K562 (cell line): Measurements from ENCODE around the gene TRMT44. TPM values are rescaled to one million over a fixed set of nuclear protein-coding genes. Genes with fewer than 3 reads are reported as not detected.

Experiments used
- ATAC-seq: fragments of 200-7000 bp; cut with Tn5 transposase; 3 replicates; pipeline ENCODE4 v1.9.1; 2020; ENCODE audit warnings: moderate library complexity
- BruUV-seq: library from RNA; stranded (reverse); fragments of 400-500 nt; replicated peaks from 2 replicates; lab custom pipeline; 2021; lab: Mats Ljungman, UMichigan
- CTCF ChIA-PET: fragments of 300-600 bp; formaldehyde crosslinking; extraction: SDS; loops from one replicate; lab custom pipeline; 2021; ENCODE audit warnings: low intra/inter-chr PET ratio; lab: Yijun Ruan, JAX
- POLR2A ChIA-PET: fragments of 300-600, 350-650 bp; sonication (Branson Sonifier 250); formaldehyde crosslinking; extraction: SDS; loops from one replicate; lab custom pipeline; 2021; ENCODE audit warnings: antibody characterized with exemption, inconsistent platforms; lab: Yijun Ruan, JAX
- DNase-seq, 4 experiments: peaks; one replicate each; pipeline versions ENCODE4 v3.0.0 to v3.0.0-alpha.2; 2011 to 2018; ENCODE audit warnings: low spot score in 3 of 4, mixed read lengths in 3 of 4; ENCODE audit errors: extremely low read depth in 1 of 4
- FAIRE-seq: peaks from 2 replicates; lab custom pipeline; 2011; peaks lifted over from hg19 to GRCh38; lab: Jason Lieb, UNC
- H2AFZ ChIP-seq: 2 replicates; pipeline ENCODE4 v1.6.0; 2011; ENCODE audit warnings: low read depth, low read length, control low read depth, inconsistent platforms
- H3K27ac ChIP-seq: fragments of 200-600 bp; 3 replicates; pipeline ENCODE4 v1.8.0; 2011; ENCODE audit warnings: low read depth, mild to moderate bottlenecking, control low read depth, inconsistent platforms, low read length, moderate library complexity, mixed read lengths; ENCODE audit errors: extremely low read depth
- H3K27me3 ChIP-seq, 2 experiments: fragments of 300-600 bp in 1 of 2; 2 replicates in 1 of 2; 3 replicates in 1 of 2; pipeline versions ENCODE4 v1.6.0 to v1.8.0; 2011; ENCODE audit warnings: inconsistent platforms in 2 of 2, low read length in 2 of 2, mild to moderate bottlenecking in 1 of 2, mixed read lengths in 1 of 2, moderate library complexity in 1 of 2; ENCODE audit not compliant: control insufficient read depth in 2 of 2, insufficient read depth in 2 of 2
- H3K36me3 ChIP-seq: fragments of 300-600 bp; 3 replicates; pipeline ENCODE4 v1.8.0; 2011; ENCODE audit warnings: mild to moderate bottlenecking, low read length, inconsistent platforms; ENCODE audit not compliant: control insufficient read depth, insufficient read depth
- H3K4me1 ChIP-seq, 2 experiments: fragments of 200-600 bp in 1 of 2; replicated peaks in 1 of 2; 2 replicates in 1 of 2; 3 replicates in 1 of 2; pipeline versions ENCODE4 v1.5.1 to v1.8.0; 2011; ENCODE audit warnings: inconsistent platforms in 2 of 2, low read length in 2 of 2, mild to moderate bottlenecking in 1 of 2, mixed read lengths in 1 of 2, moderate library complexity in 1 of 2; ENCODE audit not compliant: control insufficient read depth in 2 of 2, insufficient read depth in 2 of 2
- H3K4me2 ChIP-seq: 2 replicates; pipeline ENCODE4 v1.6.1; 2011; ENCODE audit warnings: low read length, control low read depth, inconsistent platforms, mixed read lengths; ENCODE audit not compliant: insufficient read depth
- H3K4me3 ChIP-seq: fragments of 200-600 bp; sonication (generic), shearing (Covaris generic); 2 replicates; pipeline ENCODE4 v1.5.1; 2016; ENCODE audit warnings: control low read depth, inconsistent platforms
- H3K79me2 ChIP-seq: fragments of 200-600 bp; 3 replicates; pipeline ENCODE4 v1.8.0; 2011; ENCODE audit warnings: low read length, inconsistent platforms; ENCODE audit not compliant: control insufficient read depth, insufficient read depth
- H3K9ac ChIP-seq, 2 experiments: 2 replicates each; pipeline versions ENCODE4 v1.6.0 to v1.6.1; 2011; ENCODE audit warnings: low read depth in 2 of 2, low read length in 2 of 2, control low read depth in 1 of 2, inconsistent platforms in 1 of 2, mild to moderate bottlenecking in 1 of 2, mixed read lengths in 1 of 2; ENCODE audit not compliant: insufficient read depth in 1 of 2
- H3K9me1 ChIP-seq: one replicate; pipeline ENCODE4 v1.6.0; 2011; ENCODE audit warnings: inconsistent platforms, mild to moderate bottlenecking, low read length, moderate library complexity; ENCODE audit not compliant: control insufficient read depth, insufficient read depth
- H3K9me3 ChIP-seq: replicated peaks from 2 replicates; pipeline ENCODE4 v1.5.1; 2011; ENCODE audit warnings: low read depth, low read length, inconsistent platforms; ENCODE audit not compliant: control insufficient read depth, insufficient read depth
- H4K20me1 ChIP-seq: replicated peaks from 2 replicates; pipeline ENCODE4 v1.6.1; 2011; ENCODE audit warnings: low read length, inconsistent platforms, mixed read lengths; ENCODE audit not compliant: control insufficient read depth, insufficient read depth
- ARID4B ChIP-seq: sonication (generic); formaldehyde crosslinking; IDR thresholded peaks from 2 replicates; pipeline ENCODE4 v1.8.0; 2022; ENCODE audit warnings: mild to moderate bottlenecking, missing genetic modification reagents
- CBX8 ChIP-seq: fragments of 200-600 bp; sonication (generic); IDR thresholded peaks from 2 replicates; pipeline ENCODE4 v1.6.1; 2012; ENCODE audit warnings: borderline replicate concordance, mixed run types, low read depth, mild to moderate bottlenecking, moderate library complexity, mixed read lengths, low read length, control low read depth, inconsistent platforms; ENCODE audit not compliant: poor library complexity, severe bottlenecking; ENCODE audit errors: extremely low read depth
- CHD2 ChIP-seq: IDR thresholded peaks from 2 replicates; pipeline ENCODE4 v1.6.1; 2011; ENCODE audit warnings: low read depth, low read length
- HDAC8 ChIP-seq: fragments of 450-650 bp; IDR thresholded peaks from 2 replicates; pipeline ENCODE4 v1.6.1; 2016; ENCODE audit warnings: mild to moderate bottlenecking, missing genetic modification characterization, moderate library complexity, missing compliant biosample characterization
- SAFB ChIP-seq: fragments of 200-400 bp; formaldehyde crosslinking; IDR thresholded peaks from 2 replicates; pipeline ENCODE4 v1.6.1; 2017; ENCODE audit warnings: low read depth, low read length, borderline replicate concordance
- WGBS: fragments of 100-300 bp; shearing (Covaris generic); methylation state at CpG from one replicate; pipeline ENCODE4 v1.1.6; 2016; ENCODE audit warnings: low coverage, mixed read lengths; ENCODE audit not compliant: insufficient coverage; ENCODE audit errors: missing lambda C conversion rate; 5-methylcytosine and 5-hydroxymethylcytosine counted together
- in situ Hi-C: fragments of 300-500 bp; cut with MboI; formaldehyde crosslinking; loops from 4 replicates; pipeline ENCODE4 v1.15.0; 2018; ENCODE audit warnings: inconsistent platforms, mixed read lengths
- intact Hi-C: fragments of 100-400 bp; cut with micrococcal nuclease; formaldehyde crosslinking; loops from 2 replicates; pipeline ENCODE4 v1.14.2; 2022
- polyA plus RNA-seq, 8 experiments: library from polyadenylated mRNA; depleted of rRNA in 4 of 8; stranded (reverse) in 5 of 8; unstranded in 3 of 8; fragments of >200 nt; fragmentation: Nextera tagmentation in 2 of 8; fragmentation: Illumina TruSeq in 1 of 8; extraction: Ambion mirVana in 2 of 8; extraction: Trizol in 1 of 8; gene quantifications; 2 replicates each; pipeline versions ENCODE4 v1.2.1 to v1.2.3, GENCODE V29; 2011 to 2014; ENCODE audit warnings: inconsistent platforms in 1 of 8, missing spikeins in 1 of 8
- total RNA-seq, 7 experiments: library from RNA; depleted of rRNA in 6 of 7; stranded (reverse); fragments of >200 nt in 6 of 7; fragmentation: Illumina TruSeq in 2 of 7; extraction: Trizol in 2 of 7; gene quantifications; 2 replicates each; pipeline versions ENCODE4 v1.2.1 to v1.2.3, GENCODE V29; 2011 to 2021; ENCODE audit warnings: low replicate concordance in 1 of 7
- TF ChIP-seq, protein P1 (sequence below), 3 experiments: fragments of 200-800 bp in 1 of 3; fragments of 250-450 bp in 1 of 3; fragments of 450-650 bp in 1 of 3; sonication (Bioruptor Pico) in 1 of 3; sonication (Bioruptor generic) in 1 of 3; formaldehyde crosslinking in 1 of 3; IDR thresholded peaks; 2 replicates each; pipeline versions ENCODE4 v1.6.1 to v1.8.0; 2016 to 2022; ENCODE audit warnings: mild to moderate bottlenecking in 2 of 3, missing genetic modification characterization in 2 of 3, missing compliant biosample characterization in 1 of 3, moderate library complexity in 1 of 3
- TF ChIP-seq, protein P2 (sequence below): fragments of 450-650 bp; formaldehyde crosslinking; IDR thresholded peaks from 2 replicates; pipeline ENCODE4 v1.4.0; 2020; ENCODE audit warnings: mild to moderate bottlenecking, moderate library complexity

TRMT44 gene
- total and polyA plus RNA-seq, 9 of the 15 experiments (the other 6 are each of a cell fraction or from before 2014, with no cell fraction given): 1.2 to 18.6 (median 10.0) TPM

DNA sequence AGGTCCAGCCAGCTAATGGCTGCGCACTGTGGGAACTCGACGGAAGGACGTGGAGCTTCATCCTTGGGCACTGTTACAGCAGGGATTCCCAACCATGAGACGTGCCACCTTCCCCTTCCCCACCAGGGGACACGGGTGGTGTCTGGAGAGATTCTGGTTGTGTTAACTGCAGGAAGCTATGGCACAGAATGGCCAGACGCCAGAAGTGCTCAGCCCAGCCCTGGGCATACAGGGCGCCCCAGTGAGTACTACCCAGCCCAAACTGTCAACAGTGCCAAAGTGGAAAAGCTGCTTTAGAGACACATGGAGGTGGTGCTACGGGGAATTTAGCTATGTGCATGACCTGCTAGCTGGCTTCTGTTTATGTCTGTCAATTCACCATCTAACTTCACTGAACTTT is 32.8 kb upstream of the TRMT44 start (continued):
- TF ChIP-seq CBX8: no peak
- no peak for TF ChIP-seq CHD2
- TF ChIP-seq, protein P1, sequence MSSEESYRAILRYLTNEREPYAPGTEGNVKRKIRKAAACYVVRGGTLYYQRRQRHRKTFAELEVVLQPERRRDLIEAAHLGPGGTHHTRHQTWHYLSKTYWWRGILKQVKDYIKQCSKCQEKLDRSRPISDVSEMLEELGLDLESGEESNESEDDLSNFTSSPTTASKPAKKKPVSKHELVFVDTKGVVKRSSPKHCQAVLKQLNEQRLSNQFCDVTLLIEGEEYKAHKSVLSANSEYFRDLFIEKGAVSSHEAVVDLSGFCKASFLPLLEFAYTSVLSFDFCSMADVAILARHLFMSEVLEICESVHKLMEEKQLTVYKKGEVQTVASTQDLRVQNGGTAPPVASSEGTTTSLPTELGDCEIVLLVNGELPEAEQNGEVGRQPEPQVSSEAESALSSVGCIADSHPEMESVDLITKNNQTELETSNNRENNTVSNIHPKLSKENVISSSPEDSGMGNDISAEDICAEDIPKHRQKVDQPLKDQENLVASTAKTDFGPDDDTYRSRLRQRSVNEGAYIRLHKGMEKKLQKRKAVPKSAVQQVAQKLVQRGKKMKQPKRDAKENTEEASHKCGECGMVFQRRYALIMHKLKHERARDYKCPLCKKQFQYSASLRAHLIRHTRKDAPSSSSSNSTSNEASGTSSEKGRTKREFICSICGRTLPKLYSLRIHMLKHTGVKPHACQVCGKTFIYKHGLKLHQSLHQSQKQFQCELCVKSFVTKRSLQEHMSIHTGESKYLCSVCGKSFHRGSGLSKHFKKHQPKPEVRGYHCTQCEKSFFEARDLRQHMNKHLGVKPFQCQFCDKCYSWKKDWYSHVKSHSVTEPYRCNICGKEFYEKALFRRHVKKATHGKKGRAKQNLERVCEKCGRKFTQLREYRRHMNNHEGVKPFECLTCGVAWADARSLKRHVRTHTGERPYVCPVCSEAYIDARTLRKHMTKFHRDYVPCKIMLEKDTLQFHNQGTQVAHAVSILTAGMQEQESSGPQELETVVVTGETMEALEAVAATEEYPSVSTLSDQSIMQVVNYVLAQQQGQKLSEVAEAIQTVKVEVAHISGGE (CRISPR knock-in tag; IDR thresholded peaks at IDR 0.05): no peak

GRCh38 chr4:8409264-8410065 is 31.1 kb upstream of the TRMT44 start:
- in situ Hi-C loops: loop anchor here (10.0 kb wide), 1 partner anchor 245 kb away; no protein-coding TSS in a partner anchor
- peak; percentile 93 for FAIRE-seq
- BruUV-seq: no TSS peak
- 0 out of 2 replicates have a peak, but pooled peaks have one; percentile 27 for TF ChIP-seq SAFB
- TF ChIP-seq, protein P2, sequence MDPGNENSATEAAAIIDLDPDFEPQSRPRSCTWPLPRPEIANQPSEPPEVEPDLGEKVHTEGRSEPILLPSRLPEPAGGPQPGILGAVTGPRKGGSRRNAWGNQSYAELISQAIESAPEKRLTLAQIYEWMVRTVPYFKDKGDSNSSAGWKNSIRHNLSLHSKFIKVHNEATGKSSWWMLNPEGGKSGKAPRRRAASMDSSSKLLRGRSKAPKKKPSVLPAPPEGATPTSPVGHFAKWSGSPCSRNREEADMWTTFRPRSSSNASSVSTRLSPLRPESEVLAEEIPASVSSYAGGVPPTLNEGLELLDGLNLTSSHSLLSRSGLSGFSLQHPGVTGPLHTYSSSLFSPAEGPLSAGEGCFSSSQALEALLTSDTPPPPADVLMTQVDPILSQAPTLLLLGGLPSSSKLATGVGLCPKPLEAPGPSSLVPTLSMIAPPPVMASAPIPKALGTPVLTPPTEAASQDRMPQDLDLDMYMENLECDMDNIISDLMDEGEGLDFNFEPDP (CRISPR knock-in tag): no peak
- no peak for TF ChIP-seq ARID4B
- no peak for TF ChIP-seq HDAC8 (tag)

More at GRCh38 chr4:8409264-8410065, 31.1 kb upstream of the TRMT44 start:
- Histone ChIP-seq H2AFZ (no peak overlapping the region), H3K9me1 (peaks cover 7% of the 10 kb centered on the region), H3K4me2 (peak overlapping the region; percentile 25; the same call in 1 of the 2 replicates), H3K4me3 (no peak overlapping the region), H3K79me2 (no peaks in the 10 kb centered on the region), H3K27me3 (no peaks in the 10 kb centered on the region), H3K27ac (no peak overlapping the region), H3K9ac (no peak overlapping the region), H3K4me1 (peaks cover 16 to 26% of the 10 kb centered on the region in 2 experiments; a peak in 4 of 5 replicates), H3K36me3 (peaks cover 3% of the 10 kb centered on the region; the same call in 1 of the 3 replicates), H4K20me1 (peaks cover 5% of the 10 kb centered on the region; the same call in 1 of the 2 replicates), H3K9me3 (no peaks in the 10 kb centered on the region)
- ATAC-seq (peak; percentile 94), DNase-seq (peak; percentile 75 to 82 (median 77))
- CTCF ChIA-PET: no interaction called here
- intact Hi-C loops: loop anchor here (10.0 kb wide), 1 partner anchor 235 kb away; no protein-coding TSS in a partner anchor
- WGBS: 21% methylated on average over 17 of the region's 17 CpGs
- POLR2A ChIA-PET: interaction anchor here (0.6 to 1.9 kb wide), 4 partner anchors 19 to 184 kb away, joined by 3 to 5 read pairs (median 4); no protein-coding TSS in a partner anchor
